GM21447 (cell line): Measurements from ENCODE around the gene ENOX1.
A peak's percentile ranks its signal among the peaks of the same experiment; 100 is the strongest.

Source experiments
- ATAC-seq: cut with Tn5 transposase; IDR thresholded peaks from one replicate; pipeline ENCODE4 v1.9.1; 2021; ENCODE audit not compliant: unreplicated experiment

Gene ENOX1

DNA sequence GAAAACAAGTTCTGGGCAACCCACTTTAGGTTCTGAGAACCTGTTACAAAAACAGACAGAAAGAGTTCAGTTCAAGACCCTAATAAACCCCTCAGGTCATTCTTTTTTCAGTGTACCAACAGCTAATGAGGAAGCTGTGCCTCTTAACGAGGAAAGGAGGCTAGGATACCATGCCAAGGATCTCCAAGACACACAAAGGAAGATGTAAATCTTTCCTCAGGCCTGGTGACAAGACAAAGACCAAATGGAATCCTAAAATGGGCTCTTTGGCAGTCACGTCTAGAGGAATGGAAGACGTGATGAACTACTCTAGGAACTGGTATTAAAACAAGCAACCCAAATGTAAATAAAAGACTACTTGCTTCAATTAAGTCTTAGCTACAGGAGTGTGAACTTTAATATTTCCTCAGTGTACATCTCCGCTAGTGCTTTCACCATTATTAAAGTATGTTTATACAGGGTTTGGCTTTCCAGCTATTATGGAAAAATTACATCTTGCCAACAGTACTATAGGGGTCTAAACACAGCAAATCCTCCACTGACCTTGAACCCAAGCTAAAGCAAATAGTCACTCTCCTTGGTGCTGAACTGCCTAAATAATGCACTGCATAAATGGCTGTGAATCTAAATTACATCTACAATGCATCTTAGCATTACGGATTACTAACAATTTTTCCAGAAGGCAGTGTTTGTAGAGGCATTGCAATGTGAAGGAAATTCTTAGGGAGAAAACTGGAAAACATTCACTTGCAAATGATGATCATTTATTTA, 42.3 kb downstream of the ENOX1 start:
- no peak for ATAC-seq

DNA sequence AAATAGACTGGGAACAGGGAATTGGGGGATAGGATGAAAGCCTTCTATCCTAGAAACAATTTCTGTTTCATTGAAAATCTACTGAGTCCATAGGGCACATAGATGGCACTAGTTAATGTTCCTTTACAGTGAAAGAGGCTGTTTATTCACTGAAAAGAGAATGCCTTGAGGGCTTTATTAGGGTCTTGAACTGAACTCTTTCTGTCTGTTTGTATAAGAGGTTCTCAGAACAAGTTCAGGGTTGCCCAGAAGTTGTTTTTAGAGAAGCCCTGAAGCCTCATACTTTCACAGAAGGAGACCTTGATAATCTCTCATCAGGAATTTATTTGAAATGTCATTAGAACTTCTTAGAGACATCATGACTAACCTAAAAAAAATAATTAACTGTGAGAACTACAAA, 43.9 kb downstream of the ENOX1 start:
- no peak for ATAC-seq

DNA sequence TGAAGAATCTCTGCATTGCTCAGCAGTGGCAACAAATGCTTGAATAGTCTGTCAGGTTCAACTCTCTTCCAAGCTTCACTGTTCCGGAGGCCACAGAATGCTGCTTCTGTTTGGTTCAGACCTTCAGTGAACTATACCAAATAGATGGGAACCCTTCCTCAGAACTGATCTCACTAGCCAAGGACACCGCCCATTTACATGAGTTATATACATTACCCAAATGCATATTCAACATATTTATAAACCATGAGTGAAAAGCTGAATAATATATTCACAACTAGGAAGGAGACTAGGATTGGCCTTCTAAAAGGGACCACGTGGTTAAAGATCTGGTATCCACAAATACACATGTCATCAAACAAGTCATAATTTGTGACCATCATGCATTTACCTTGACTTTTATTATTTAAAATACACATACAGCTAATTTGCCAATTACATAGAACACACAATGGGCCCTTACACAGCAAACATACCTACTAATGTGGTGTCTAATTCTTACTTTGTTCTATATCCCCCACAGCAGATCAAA, 49.3 kb downstream of the ENOX1 start:
- ATAC-seq = no peak

DNA sequence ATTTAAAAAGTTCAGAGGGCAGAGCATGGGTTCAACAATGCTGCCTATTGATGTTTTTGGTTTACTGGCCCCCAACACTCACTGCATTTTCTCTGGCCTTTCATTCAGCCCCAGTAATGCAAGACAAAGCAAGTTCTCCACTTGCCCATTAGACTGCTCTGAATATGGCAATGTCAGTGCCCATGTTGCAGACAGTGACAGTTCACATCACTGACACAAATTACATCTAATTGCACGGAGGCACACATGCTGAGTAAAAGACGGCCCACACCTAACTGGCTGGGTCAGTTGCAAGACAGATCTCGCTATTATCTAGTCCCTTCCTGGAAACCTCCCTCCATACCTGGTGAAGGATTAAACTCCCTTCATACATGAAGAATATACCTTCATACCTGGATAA, 54.0 kb downstream of the ENOX1 start:
- ATAC-seq = no peak

DNA sequence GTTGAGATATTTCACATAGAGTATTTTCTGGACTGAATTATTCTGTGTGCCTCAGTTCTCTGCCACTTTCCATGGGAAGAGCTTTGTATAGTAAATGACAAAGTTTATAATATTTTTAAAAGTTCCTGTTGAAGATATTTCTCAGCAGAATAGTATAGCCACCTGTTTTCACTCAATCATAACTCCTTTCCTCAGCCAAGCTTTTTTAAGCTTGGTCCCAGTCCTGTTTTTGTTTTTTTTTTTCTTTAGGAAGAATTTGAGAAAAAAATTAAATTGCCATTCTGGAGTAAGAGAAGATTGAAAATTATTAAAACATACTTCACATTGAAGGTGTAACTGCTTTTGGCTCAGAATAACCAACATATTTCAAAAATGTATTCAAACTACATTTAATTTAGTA, 55.5 kb downstream of the ENOX1 start:
- ATAC-seq = no peak

DNA sequence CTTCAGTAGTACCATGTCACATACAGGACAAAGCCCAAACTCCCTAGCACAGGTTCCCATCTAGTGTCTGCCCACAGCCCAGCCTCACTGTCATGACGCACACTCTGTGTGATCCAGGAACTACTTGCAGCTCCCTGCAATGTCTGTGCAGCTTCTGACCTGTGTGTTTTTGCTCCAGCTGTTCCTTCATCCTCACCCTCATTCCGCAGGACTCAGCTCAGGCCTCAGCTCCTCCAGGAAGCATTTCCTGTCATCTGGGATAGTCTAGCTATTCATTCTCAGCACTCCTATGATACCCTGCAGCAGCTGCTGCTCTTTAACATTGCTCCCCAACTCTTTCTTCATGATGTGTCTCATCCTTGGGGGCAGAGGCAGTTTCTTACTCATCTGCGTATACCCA, 56.1 kb downstream of the ENOX1 start:
- no peak for ATAC-seq

DNA sequence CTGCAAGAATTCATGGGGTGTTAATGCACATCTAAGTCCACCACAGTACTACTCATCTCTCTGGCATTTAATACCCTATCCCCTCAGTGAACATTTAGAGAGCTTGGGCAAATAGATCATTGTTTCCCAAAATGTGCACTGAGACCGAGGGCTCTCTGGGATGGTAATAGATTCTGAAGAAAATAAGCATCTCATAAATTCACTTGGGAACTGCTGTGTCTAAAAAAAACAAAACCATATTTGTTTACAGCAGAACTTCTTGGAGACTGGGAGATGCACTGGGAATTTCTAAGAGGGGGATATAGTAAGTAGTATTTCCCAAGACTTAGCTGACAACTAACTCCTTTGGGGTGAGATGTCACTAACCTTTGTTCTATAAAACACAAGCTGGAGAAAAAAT, 58.4 kb downstream of the ENOX1 start:
- ATAC-seq = no peak

DNA sequence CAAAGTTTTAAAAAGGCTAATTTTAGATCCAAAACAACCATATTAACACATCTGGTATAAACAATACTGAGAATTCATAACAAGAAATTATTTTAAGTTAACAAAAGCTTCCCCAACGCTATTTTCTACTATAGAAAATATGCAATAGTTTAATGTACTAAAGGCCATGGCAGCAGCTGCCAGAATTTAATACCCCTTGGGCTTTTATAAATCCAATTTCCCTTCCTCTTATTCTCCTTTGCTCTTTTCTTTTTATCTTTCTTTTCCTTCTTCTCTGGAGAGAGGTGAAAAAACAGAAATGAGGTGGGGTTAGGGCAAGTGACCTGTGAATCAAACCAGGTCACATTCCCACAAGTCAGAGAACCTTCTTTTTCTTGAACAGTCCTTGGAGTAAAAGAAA, 58.9 kb downstream of the ENOX1 start:
- no peak for ATAC-seq

DNA sequence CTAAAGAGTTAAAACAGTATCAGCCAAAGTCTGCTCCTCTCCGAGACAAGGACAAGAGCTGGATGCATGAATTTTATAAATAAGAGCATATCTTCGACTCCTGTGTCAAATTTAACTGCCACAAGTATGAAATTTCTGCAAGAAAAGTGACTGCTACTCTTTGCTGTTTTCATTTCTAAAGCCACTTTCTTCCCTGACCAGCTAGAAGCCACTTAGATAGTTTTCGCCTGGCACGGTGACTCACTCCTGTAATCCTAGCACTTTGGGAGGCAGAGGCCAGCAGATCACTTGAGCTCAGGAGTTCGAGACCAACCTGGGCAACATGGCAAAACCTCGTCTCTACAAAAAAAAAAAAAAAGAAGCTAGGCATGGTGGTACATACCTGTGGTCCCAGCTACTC, 61.3 kb downstream of the ENOX1 start:
- ATAC-seq = no peak

DNA sequence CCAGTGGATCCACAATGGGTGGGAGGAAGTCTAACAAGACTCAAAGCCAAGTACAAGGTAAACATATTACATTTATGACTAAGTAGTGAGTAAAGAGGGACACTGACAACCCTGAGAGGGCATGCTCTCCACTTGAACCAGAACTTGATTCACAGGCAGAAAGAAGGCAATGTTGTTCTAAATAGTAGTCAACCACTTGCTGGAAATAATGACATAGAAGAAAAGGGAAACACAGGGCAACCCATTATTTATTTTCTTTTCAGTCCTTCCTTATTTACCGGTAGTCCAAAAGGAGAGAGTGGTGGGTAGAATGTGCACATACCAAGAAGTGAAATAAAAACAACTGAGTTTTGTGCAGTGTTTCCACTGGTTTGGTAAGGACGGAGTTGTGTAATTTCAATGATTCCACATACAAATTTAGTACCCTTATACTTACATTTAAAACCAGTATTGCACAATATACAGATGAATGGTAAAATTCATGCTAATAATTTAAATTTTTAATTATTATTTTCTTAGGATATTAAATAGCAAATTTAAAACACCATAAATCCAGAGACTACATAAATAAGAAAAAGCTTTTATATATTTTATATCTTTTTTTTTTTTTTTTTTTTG, 65.9 kb downstream of the ENOX1 start:
- no peak for ATAC-seq

DNA sequence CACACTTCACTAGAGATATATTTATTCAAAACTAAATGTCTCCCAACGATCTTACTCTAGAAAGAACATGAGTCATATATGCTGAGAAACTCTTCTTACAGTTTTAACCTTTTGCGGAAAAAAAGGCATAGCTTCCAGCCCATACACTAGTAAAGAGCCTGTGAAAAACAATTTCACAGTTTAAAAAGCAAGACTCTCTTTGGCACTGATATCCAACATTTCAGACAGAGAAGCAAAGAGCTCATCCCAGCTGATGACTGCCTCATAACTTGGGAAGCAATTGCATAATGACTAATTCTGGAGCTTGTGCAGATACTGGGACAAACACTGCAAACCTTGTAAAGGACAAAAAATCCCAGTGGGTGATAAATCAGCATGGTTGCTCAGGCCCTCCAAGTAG, 88.0 kb downstream of the ENOX1 start:
- ATAC-seq = no peak

DNA sequence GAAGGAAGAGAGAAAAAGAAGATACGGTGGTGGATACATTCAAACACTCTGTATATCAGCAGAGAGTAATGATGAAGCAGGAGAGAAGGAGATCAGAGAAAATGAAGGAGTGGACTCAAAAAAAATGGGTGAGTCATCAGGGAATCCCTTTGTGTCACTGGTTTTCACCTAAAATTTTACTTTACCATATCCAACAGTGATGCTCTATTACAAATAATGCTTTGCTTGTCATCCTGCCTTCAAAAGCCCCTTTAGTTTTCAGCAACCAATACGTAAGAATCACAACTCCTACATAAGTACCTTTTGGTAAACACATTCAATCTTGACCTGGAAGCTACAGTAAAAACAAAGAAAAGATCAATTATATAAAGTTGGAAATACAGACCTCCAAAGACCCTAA, 88.8 kb downstream of the ENOX1 start:
- ATAC-seq = no peak

DNA sequence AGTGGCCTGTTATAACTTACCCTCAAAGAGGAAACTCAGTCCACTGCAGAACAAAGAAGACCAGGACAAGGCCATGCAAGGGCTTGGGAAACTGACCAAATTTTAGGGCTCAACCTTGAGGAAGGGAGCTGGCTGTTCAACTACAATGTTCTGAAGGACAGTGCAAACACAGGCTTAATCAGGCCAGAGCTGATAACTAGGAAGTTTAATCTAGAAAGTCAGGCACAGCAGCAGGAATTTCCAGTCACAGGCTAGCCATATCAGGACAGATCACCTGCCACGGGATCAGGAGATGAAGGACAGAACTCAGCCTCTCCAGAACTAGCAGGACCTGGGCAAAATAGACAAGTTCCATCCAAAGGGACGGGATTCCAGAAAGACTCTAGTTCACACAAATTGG, 89.4 kb downstream of the ENOX1 start:
- ATAC-seq = no peak

DNA sequence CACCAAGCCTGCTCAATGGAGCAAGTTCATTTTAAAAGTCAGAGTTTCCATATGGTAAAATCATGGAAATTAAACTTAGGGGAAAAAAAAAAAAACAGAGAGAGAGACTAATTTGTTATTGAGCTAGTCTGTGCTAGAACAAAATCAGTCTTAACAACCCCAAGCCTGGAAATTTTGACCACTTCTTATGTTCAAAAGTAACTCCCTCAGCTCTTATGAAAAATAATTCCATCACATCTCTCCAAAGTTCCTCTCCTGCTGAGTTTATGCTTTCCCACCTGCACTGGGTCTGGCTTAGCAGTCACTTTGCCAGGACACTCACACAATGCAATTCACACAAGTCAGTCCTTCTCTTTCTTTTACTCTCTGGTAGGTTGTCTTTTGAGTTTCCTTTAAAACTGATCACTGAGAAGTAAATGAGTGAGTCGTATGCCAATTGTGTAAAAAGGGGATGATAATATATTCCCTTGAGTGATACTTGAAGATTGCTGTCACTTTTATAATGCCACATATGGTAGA, 92.6 kb downstream of the ENOX1 start:
- ATAC-seq = no peak

DNA sequence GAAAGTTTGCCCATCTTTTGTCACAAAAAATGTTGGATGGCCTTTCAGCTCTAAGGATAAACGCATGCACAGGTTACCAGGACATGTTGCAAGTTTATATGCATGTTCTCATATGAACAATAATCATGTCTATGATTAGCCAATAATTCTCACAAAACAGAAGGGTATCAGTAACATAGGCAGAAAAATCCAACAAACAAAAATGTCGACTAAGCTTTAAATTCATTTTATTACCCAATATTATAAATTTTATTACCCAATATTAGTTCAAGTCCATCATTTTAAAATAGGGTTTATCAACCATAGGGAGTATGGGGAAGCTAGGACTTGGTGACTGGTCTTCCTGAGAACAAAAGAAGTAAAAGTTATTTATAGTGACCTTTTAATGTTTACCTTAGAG, 93.1 kb downstream of the ENOX1 start:
- no peak for ATAC-seq

DNA sequence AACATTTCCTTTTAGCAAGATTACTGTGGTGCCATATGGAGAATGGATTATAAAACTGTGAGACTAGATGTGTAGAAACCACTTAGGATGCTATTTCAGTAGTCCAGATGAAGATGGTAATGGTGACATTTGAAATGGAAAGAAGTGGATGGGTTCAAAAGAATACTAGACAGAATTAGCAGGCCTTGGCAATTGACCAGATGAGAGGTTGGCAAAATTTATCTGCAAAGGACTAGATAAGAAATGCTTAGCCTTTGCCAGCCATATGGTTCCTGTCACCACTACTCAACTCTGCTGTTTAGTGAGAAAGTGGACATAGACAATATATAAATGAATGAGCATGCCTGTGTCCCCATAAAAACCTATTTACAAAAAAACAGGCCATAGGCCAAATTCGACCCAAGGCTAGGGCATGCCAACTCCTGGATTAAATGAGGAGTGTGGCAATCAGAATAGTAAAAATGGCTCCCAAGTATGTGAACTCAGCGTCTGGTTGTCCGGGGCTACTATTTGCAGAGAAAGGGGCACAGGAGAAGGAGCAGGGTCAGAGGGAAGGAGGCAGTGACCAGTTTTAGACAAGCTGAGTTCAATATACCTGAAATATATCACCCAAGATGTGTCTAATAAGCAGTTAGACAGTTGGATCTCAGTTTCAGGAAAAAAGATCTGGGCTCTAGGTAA, 98.4 kb downstream of the ENOX1 start:
- no peak for ATAC-seq

DNA sequence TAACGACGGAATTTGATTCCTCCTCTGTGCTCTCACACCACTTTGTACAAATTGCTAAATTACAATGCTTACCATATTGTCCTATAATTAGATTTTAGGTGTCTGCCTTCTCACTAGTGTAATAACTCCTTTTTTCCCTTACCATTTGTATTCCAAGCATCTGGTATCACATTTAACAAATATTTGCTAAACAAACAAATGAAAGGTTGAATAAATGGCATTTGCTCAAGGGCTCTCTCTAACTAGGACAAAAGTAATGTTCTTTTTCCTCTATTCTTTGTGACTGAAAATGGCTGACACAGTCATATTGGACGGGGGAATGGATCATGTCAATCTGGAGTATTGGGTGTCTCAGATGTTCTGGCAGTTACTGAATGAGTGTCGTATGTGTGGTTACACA, 99.7 kb downstream of the ENOX1 start:
- ATAC-seq = no peak

DNA sequence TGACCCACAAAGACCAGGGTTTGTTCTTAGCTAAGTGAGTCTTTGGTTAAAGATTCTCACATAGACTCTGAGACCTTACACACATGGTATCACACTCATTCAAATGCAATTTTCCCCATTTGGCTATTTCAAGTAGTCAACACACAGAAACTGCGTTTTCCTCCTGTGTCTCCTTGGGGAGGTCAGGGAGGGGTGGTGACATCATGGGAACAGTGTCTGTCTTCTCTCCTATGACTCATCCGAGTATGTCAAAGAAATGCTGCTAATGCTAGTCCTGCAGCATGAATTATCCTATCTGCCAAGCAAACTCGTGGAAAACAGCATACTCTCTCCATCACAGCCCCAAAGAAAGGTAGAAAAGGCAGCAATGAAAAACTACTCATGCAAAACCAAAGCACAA, 100.2 kb downstream of the ENOX1 start:
- no peak for ATAC-seq

DNA sequence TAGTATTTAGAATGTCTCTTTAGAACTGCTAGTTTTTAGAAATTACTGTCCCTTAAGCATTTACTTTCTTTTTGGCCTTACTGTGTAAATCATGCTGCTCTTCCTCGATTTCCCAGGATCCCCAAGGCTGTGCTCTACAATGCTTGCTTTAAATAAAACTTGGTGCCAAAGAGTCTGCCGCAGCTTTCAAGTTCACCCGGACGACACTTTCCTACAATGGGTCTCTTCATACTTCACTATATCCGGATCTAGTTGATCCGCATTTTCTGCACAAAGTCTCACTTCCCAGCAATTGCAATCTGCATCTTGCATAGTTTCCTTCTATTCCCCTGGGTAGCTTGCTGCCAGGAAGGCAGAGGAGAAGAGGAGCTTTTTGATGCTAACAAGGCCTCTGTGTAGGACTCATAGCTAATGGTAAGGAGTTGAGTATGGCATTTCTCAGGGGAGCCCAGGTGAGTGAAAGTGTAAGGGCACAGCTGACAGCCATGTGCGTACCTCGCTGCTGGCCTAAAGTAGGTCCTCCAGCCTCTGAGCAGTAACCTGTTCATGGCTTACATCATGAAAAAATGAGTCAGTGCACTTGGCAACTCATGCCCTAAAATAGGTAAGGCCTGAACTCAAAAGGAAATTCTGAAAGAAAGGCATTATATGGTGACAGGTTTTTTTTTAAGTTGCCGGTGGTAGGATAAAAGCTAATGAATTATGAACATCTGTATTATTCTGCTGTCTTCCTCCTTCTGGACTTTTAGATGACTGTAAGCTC, 101.6 kb downstream of the ENOX1 start:
- ATAC-seq = no peak

DNA sequence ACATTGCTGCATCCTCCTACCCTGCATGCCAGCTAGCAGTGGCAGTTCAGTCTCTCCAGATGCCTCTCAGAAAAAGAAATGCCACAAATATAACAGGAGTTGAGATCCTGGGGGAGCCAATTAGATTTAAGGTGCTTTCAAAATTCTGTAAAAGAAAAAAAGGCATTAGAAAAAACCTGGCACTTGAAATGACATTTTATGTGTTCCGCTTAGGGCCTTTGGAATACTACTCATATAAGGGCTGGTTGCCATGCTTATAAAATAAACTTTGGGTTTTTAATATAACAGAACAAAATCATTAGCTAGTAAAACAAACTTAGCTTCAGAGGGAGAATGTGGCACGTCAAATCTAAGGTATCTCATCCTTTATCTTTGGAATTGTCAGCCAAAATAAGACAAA, 104.1 kb downstream of the ENOX1 start:
- ATAC-seq = no peak

DNA sequence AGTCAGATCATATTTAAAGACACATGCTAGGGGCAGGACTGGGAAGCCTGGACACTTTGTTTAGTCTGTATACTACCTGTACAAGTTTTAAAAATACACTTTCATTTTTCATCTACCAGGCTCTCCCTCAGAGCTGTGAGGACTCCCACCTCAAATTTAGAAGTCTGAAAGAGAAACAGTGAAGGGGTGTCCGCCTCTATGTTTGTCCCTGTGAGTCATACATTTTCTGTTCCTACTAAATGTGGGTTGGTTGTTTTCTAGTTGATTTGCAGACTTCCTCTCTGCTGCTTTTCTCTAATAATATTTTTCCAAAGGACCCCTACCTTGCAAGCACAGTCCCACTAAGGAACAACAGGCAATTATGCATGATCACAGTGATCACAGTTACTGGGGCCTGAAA, 110.5 kb downstream of the ENOX1 start:
- peak; percentile 99 for ATAC-seq
